Activated naive CD4-positive, alpha-beta T cell treated with anti-CD3 and anti-CD28 coated beads, Interleukin-2, amount 50 U/mL, for 16 hours (primary cell): Measurements from ENCODE around the gene GRM8.

Experiments used
- DNase-seq: peaks from one replicate; pipeline ENCODE4 v3.0.0-alpha.2; 2020

GRM8 gene

GRCh38 chr7:126803990-126804389, 448.8 kb downstream of the GRM8 start:
- DNase-seq: no peak

GRCh38 chr7:126803060-126803665, 449.6 kb downstream of the GRM8 start:
- no peak for DNase-seq

GRCh38 chr7:126801733-126802132, 451.0 kb downstream of the GRM8 start:
- DNase-seq: no peak

GRCh38 chr7:126799541-126799940, 453.2 kb downstream of the GRM8 start:
- no peak for DNase-seq

- DNase-seq: no peak
These were observed 460.2 kb downstream of the GRM8 start for GRCh38 chr7:126792521-126792920.

- no peak for DNase-seq
These were observed 461.4 kb downstream of the GRM8 start for GRCh38 chr7:126791306-126791705.

GRCh38 chr7:126790763-126791162, 462.0 kb downstream of the GRM8 start:
- DNase-seq: no peak

GRCh38 chr7:126783613-126784012, 469.1 kb downstream of the GRM8 start:
- DNase-seq: no peak

- DNase-seq: no peak
These were observed 471.7 kb downstream of the GRM8 start for GRCh38 chr7:126780993-126781392.

- no peak for DNase-seq
These were observed 474.6 kb downstream of the GRM8 start for GRCh38 chr7:126778101-126778500.

- no peak for DNase-seq
These were observed 476.2 kb downstream of the GRM8 start for GRCh38 chr7:126776498-126776897.

- no peak for DNase-seq
These were observed 478.7 kb downstream of the GRM8 start for GRCh38 chr7:126774077-126774476.

- DNase-seq: no peak
These were observed 483.9 kb downstream of the GRM8 start for GRCh38 chr7:126768836-126769235.

- no peak for DNase-seq
These were observed 491.7 kb downstream of the GRM8 start for GRCh38 chr7:126760914-126761577.

- DNase-seq: no peak
These were observed 497.4 kb downstream of the GRM8 start for GRCh38 chr7:126755381-126755780.

- DNase-seq: no peak
These were observed 502.4 kb downstream of the GRM8 start for GRCh38 chr7:126750207-126750911.

GRCh38 chr7:126728967-126729366, 523.8 kb downstream of the GRM8 start:
- no peak for DNase-seq

- no peak for DNase-seq
These were observed 524.8 kb downstream of the GRM8 start for GRCh38 chr7:126727930-126728391.

GRCh38 chr7:126723966-126724544, 528.7 kb downstream of the GRM8 start:
- DNase-seq: no peak

GRCh38 chr7:126720232-126720631, 532.5 kb downstream of the GRM8 start:
- DNase-seq: no peak

GRCh38 chr7:126718419-126718818, 534.3 kb downstream of the GRM8 start:
- no peak for DNase-seq

- no peak for DNase-seq
These were observed 536.4 kb downstream of the GRM8 start for GRCh38 chr7:126716321-126716720.

- DNase-seq: no peak
These were observed 537.7 kb downstream of the GRM8 start for GRCh38 chr7:126715076-126715475.
